PC-9 (cell line): Measurements from ENCODE around the gene ATF1.

Experiments
- EZH2 ChIP-seq: fragments of 200-600 bp; sonication (generic); IDR thresholded peaks from 2 replicates; pipeline ENCODE4 v1.8.0; 2017; ENCODE audit warnings: antibody characterized with exemption, low read depth
- TF ChIP-seq, protein P1 (sequence below): fragments of 200-600 bp; sonication (generic); conservative IDR thresholded peaks from 2 replicates; pipeline ENCODE4 v1.6.1; 2017; ENCODE audit warnings: mixed run types, antibody characterized with exemption, mild to moderate bottlenecking, moderate library complexity

DNA sequence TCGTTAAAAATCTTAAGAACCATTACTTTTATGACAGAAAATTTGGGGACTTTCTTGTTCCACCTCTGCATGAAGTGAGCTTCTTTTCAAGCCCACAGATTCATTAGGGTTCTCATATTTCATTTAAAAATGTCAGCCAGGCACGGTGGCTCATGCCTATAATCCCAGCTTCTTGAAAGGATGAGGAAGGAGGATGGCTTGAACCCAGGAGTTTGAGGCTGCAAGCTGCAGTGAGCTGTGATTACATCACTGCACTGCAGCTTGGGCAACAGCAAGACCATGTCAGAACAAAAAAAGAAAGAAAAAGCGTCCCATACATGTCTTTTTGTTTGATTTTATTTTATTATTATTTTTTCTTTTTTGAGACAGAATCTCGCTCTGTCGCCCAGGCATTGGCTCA lies 43.4 kb upstream of the ATF1 start:
- TF ChIP-seq, protein P1, sequence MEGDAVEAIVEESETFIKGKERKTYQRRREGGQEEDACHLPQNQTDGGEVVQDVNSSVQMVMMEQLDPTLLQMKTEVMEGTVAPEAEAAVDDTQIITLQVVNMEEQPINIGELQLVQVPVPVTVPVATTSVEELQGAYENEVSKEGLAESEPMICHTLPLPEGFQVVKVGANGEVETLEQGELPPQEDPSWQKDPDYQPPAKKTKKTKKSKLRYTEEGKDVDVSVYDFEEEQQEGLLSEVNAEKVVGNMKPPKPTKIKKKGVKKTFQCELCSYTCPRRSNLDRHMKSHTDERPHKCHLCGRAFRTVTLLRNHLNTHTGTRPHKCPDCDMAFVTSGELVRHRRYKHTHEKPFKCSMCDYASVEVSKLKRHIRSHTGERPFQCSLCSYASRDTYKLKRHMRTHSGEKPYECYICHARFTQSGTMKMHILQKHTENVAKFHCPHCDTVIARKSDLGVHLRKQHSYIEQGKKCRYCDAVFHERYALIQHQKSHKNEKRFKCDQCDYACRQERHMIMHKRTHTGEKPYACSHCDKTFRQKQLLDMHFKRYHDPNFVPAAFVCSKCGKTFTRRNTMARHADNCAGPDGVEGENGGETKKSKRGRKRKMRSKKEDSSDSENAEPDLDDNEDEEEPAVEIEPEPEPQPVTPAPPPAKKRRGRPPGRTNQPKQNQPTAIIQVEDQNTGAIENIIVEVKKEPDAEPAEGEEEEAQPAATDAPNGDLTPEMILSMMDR, result no peak
- TF ChIP-seq EZH2, result no peak
